Stimulated activated CD8-positive, alpha-beta memory T cell treated with anti-CD3 and anti-CD28 coated beads, Interleukin-12 subunit alpha, Interleukin-12 subunit beta, amount 100 ng/mL, for 4 hours (primary cell): ENCODE measurements around the gene ACSL6.

Experiments used
- DNase-seq: peaks from one replicate; pipeline ENCODE4 v3.0.0-alpha.2; 2020; ENCODE audit warnings: low read depth

Gene ACSL6

DNA sequence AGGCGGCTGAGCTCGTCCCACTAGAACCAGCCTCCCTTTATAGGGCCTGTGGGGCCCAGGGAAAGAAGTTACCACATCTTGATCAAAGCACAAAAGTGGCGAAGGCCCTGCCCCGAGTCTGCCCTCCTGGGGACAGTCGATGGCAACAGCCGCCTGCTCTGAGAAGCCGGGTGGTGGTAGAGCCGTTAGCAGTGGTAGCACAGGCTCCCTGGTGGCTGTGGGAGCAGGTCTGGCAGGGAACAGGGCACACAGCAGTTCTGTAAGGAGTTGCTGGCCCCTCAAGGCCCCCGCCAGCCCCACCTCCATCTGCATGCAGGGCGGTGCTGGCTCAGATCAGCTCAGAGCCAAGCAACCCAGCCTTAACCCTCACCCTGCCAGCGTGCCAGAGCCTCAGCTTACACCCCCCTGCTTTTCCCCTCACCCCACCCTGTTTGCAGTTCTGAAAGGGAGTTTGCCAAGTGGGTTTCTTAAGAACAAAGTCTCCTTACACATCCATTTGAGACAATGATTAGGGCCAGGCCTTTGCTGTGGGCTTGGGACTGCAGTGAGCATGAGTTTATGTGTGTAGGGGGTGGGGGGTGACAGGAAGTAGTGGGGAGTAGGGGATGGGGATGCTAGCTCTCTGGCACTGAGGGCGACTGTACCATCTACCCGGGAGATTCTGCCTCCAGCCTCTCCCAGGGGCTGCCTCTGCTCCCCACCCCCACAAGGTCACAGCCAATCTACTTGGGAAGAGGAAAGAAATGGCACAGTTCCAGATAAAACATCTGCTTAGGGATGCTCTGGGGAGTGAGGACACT is 11.8 kb downstream of the ACSL6 start:
- no peak for DNase-seq

DNA sequence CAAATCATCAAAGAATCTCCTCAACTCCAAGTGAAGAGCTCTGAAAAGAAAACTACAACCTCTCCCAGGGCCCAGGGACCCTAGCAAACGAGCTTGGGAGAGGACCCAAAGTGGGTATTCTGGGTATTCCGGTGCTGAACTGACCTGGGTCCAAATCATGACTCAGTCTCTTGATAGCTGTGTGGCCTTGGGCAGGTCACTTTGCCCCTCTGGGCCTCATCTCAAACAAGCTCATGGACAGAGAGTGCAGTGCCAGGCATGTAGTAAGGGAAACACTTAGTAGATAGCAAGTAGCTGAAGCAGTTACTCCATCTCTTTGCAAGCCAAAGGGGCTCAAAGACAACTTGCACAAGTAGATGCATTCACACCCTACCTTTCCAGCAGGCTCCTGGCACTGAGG is 12.4 kb downstream of the ACSL6 start:
- no peak for DNase-seq

DNA sequence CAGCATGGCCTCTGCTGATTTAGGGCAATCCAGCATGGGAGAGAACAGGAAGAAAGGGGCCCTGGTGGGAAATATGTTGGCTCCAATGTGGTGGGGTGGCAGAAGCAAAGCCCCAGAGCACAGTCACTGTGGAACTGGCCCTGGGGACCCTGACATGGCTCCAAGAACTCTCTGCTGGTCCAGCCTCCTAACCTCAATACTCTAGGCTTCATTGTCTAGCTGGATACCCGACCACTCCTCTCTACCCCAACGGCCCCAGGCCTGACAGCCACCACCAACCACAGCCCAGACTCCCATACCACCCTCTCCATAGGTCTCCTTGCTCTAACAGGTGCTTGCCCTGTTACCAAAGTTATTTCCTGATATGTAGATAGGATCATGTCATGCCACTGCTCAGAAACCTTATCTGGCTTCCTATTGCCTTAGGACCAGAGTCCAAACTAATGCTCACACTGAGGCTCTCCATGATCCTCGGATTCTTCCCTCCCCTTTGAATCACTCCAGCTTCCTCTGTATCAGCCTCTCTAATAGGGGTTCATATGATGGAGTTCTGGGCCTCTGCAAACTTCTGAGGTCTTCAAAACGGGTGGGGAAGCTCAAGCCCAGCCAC is 12.9 kb downstream of the ACSL6 start:
- no peak for DNase-seq

DNA sequence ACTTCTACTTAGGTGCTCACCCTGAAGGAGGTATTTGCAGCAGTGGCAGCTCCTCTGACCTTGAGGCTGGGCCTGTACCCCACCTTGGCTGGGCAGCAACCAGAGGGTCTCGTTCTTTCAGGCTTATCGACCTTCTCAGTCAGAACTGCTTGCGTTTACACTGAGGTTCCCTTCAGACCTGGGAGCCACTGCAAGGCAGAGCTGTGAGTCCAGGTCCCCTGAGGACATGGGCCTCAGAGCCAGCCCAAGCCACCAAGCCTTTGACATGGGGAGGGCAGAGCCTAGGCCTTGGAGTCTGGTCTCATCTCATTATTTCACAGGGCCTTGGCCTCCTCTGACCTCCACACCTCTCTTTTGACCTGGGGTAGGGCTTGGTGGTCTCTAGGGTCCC is 13.7 kb downstream of the ACSL6 start:
- no peak for DNase-seq

DNA sequence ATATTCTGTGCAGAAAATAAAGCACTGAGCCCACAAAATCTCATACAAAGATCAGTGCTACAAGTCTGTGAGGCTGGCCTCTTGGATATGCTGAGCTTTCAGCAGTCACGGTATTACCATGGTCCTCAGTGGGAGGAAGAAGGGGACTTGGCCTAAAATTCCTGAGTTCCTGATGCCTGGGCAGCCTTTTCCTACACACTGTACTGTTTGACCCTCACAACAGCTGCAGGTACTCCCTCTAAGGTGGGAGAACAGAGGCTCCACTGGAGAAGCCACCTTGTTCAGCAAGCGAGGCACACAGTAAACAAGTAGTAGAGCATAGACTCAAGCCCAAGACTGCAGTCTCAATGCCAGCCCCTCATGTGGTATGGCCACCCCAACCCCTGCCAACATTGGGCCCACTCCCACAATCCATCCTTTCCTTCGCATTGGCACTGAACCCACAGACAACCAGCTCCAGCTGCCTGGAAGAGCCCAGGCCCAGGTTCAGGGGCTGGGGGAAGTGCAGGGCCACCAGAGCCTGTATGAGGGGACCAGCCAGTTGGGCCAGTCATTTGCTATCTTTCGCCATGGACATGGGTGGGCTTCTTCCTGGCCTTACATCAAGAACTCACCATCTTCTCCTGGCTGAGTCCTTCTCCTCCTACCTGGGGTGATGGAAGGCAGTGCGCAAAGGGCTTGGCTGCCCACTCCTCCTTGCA is 14.3 kb downstream of the ACSL6 start:
- no peak for DNase-seq

DNA sequence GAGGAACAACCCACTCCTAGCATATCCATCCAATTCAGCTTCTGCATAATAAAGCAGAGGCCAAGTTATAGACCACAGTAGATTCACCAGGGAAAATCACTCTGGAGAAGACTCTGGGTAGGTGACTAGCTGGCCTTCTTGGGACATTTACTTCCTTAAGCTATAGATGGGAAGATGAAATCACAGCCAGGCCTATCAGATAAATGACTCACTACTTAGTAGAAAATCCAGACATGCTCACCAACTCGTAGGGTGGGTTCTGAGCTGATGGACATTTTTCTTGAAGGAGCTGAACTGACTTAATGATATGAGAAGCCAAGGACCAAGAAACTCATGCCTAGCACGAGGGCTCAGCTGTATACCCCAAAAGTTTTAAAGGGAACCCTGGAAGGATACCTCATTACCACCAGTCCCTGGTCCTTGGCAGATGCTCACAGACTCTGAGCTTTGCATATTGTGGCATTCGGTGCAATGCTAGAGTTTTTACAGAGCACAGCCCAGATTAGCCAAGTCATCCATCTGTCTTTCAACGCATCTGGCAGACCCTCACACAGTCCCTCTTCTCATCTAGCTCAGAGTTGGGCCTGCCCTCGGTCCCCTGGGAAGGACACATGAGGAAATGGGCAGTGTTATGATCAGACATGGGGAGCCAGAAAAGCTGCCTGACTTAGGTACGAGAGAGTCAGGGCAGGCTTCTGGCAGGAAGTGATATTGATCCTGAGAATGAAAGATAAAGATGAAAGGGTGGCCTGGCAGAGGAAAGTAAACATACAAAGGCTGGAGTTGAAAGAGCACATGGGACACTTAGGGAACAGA is 15.0 kb downstream of the ACSL6 start:
- DNase-seq, result no peak

DNA sequence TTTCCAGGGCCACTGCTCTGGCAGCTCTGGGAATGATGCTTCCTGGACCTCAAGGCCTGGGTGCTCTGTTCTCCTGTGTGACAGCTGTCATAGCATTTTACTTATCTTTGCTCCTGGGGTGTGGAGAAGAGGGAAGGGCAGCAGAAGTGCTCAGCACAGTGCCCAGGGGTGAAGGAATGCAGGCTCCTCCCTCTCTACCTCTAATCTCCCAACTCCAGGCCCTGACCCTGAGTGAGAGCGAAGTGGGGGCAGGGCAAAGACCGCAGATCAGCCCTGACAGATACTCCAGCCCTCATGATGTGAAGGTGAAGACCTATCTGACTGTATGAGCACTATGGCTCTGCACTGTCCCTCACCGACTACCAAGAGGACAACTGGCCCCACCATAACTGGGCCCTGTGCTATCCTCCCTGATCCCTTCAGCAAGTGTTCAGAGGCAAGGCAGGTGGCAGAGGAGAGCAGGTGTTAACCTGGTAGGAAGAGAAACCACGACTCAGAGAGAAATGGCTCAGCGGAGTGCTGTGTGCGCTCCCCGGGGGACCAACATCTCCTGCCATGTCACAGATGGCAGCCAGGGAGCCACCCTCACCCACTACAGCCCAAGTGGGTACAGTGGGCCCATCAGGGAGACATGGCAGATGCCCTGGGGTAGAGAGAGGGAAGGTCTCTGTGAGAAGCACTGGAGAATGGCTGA is 16.8 kb downstream of the ACSL6 start:
- no peak for DNase-seq

DNA sequence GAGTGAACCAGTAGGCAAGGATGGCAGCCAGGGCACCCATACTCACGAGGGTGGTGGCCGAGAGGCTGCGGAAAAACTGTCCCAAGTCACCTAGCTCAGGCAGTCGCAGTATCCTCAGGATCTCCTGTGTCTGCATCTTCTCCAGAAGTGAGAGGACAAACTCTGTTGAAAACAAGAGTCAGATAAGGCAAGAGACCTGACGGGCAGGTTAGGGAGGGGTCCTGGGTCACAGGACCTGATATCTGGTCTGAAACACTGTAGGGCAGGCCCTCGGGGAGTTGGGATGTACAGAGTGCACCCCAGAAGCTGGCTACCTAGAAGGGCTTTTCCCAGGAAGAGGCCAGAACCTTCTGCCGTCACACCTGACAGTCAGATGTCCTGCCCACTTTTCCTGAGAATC is 17.4 kb downstream of the ACSL6 start:
- no peak for DNase-seq

DNA sequence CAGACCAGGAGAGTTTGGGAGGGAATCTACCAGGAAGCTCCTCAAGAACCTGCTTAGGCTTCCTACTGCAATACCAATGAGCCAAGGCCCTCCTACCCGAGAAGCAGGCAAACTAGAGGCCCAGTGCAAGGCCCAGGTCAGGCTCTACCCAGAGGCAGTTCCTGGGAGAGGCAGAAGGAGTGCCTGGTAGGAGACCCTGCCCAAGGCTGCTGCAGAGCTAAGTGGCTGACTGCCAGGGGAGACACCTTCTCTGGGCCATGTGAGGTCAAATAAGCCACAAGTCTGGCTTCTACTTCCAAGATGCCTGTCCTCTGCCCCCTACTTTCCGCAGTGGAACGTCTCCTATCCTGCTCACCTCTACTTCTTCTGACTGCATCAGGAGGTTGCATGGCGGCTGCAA is 17.8 kb downstream of the ACSL6 start:
- no peak for DNase-seq

DNA sequence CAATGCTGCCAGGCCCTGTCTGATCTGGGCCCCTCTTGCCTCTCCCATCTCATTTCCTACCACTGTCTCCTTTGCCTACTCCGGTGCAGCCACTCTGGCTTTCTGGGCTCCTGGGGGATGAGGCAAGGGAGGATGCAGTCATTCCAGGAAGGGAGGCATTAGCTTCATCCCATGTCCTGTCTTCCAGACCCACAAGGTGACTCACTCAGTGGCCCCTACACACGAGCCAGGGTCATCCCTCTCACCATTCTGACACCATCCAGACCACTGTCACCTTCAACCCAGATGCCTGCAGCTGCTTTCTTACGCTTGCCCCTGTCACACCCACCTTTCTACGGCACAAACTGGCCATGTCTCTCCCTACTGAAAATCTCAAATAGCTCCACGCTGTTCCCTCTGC is 19.1 kb downstream of the ACSL6 start:
- DNase-seq, result no peak

DNA sequence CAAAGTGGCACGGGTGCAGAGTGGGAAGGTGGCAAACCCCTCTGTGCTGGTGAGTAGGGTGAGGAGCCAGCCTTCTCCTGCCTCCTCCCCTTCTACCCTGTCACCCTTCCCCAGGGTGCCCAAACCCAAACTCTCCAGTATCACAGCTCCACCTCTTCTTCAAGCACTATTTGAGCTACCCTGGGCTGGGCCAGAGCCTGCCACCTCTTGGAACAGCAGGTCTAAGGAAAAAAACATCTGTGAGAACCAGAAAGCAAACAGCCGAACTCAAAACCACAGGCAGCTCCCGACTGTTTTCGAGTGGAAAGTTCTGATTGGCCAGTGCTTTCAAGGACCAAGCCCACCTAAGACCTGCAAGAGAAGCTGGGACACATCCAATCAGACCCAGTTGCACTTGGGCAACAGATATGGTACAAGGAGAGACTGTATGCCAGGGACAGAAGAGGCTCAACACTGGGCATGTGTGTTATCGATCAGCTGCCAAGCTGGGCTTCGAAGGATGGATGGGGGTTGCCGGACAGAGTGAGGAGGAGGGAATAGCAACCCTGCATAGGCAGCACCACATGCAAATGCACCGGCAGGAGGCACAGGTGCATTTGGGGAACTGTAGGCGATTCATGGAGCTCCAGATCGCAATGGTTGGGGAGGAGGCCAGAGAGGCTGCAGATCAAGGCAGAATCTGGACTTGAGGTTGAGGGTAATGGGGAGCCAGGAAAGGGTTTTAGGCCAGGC is 19.7 kb downstream of the ACSL6 start:
- no peak for DNase-seq

DNA sequence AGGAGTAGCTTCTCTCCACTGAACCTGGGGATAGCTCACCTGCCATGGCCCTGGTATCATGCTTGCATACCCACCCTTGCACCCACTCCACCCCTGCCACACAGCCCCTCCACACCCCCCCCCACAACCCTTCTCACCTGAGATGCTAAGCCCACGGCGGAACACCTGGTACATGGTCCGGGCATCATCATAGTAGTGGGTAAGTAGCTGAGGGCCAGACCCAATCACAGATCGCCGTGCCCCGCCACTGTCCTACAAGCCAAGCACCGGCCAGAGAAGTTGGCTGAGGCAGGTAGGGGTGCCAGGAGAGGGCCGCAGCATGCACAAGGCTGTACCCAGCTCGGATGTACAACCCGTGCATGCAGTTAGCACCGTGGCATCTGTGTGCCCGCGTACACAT is 20.7 kb downstream of the ACSL6 start:
- no peak for DNase-seq

DNA sequence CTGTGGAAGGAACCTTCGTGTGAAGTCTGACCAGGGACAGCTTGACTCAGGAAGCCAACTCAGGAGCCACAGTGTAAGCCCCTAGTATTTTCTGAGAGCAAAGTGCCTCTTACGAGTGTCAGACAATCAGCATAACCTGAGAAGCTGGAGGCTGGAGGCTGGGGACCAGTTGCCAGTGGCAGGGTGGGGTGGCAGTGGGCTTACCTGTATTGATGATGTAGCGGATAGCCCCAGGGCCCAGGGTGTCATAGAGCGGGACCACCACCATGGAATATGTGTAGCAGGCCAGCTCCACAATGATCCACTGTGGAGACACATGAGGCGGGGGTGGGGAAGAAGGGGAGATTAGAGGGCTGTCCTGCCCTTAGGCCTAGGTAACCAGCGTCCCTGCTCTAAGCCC is 22.9 kb downstream of the ACSL6 start:
- no peak for DNase-seq

DNA sequence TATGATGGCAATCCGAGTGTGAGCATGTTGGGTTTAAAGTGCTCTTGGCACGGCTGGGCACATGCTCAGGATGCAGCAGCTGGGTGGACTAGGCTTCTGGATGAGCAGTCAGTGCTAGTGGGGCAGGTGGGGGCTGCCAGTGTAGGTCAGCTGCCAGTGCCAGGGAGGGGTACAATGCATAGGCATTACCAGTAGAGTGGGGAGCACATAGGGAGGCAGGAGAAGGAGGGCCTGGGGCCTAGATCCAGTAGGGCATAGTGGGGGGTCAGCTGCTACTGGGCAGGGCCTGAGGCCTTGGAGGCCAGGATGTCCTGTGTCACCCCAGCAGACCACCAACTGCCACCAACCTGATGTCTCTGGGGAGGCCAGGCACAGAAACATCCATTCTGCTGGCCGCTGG is 24.2 kb downstream of the ACSL6 start:
- DNase-seq, result no peak

DNA sequence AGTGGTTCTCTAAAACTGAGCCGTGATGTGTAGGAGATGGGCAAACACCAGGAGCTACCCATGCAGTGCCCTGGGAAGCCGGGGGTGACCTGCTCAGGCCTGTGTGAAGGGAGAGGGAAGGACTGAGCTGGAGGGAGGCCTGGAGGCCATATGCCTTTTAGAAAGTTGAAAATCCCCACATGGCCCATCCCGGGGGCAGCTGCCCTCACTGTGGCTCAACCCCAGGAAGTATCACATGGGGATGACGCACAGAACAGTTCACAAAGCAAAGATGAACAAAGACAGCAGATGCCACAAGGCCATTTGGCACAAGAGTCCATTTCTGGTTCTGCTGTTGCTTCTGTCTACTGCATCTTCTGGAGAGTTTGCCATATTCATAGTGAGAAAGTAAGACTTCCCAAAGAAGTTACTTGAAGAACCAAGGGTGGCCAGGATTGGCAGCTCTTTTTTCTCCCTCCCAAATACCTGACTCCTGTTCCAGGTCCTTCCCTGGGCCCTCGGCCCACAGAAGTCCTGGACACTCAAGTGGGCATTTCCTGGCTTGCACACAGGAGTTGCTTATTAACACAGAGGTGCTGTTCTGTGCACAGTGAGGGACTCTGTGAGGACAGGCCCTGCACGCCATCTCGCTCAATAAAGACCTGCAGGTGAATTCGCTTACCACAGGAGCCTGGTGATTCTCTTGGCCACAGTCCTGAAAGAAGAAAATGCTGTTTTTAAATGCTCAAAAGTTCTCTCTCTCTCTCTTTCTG is 25.1 kb downstream of the ACSL6 start:
- DNase-seq, result no peak

DNA sequence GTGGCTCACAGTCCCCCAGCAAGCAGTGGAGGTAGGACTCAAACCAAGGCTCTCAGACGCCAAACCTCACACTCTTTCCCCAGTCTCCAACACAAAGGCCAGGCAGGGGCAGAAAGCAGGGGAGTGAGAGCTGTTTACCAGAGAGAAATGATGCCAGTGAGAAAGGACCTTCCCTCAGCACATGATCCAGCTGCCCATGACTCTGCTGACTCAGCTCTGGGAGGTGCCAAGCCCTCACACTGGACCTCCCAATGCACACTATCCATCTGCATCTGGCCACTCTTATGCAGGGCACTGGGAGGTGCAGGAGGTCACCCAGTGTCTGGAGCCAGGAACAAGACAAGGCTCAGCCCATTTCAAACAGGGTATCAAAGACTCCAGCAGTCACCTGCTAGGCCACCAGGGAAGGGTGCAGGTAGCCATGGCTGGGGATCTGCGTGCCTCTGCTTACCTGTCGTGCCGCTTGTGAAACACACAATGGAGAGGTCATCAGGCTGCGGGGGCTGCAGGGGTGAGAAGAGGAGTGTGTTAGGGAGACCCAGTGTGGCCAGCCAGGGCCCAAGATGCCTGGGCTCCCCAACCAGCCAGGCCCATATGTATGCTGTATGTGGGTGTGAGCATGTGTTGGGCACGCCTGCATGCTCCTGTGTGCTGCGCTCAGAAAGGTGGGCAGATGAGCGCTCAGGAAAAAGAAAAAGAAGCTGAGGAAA is 26.3 kb downstream of the ACSL6 start:
- DNase-seq, result no peak

DNA sequence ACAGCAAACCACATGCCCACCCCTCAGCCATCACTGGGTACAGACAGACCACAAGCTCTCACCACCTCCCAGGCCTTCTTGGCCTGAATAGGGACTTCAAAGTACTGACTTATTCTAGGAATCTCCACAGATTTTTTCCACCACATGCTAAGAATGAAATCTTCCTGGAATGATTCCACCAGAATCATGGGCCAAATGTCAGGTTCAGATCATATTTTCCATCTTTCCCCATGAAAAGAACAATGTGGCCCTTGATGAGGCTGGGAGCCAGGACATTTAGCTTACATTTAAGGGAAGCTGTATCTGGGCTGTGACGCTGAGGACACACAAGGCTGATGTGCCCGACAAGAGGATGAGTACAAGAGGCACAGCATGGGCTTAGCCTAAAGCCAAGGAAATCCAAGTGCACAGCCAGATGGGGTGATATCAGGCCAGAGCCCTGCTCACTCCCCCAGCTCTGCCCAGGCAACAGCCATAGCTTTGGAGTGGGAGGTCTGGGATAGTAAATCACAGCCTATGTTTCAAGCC is 28.1 kb downstream of the ACSL6 start:
- no peak for DNase-seq

DNA sequence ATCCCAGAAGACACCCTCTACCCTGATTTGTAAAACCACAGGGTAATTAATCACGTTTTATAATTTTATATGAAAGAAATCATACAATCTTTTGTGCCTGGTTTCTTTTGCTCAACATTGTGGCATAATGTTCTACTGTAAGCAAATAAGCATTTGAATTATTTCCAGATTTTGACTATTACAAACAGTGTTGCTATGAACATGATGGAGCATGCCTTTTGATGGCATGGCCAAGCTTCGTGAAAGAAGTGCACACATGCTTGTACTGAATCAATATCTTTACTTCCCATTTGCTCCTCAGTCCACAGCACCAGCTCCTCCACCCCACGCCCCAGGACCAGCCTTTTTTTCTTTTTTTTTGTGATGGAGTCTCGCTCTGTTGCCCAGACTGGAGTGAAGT is 29.9 kb downstream of the ACSL6 start:
- DNase-seq, result no peak

DNA sequence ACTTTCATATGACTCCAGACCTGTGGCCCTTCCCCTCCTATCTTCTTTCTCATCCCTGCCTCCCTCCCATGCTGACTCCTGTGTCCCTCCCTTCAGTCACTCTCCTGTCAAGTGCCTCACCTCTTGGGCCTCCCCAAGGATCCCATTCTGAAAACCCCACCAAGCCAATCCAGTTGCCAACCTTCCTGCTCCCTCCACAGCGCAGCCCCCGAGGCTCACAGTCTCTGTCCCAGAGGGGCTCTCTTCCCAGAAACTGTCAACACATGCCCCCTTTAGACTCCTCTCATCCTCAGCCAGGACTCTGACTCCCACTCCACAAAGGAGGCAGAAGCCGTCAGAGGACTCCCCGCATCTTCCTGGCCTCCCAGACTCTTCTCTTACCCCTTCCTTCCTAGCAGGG is 30.8 kb downstream of the ACSL6 start:
- DNase-seq, result no peak

DNA sequence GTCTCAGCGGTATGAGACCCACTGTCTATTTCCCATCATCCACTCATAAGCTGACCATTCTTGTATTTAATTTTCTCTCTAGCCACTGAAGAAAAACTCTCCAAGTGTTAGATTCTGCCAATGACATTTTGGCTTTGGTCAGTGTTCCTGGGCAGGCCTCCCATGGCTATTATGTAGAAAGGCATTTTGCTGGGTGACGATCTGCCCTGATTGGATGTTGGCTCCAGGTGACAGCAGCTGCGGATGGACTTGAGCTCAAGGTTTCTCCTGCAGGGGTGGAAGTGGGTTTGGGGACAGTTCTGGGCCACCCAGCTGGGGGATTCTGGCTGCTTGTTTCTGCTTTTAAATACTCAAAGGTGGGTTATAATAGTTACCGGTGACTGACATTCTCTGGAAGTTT is 31.6 kb downstream of the ACSL6 start:
- no peak for DNase-seq
